CD4-positive, alpha-beta T cell treated with Interleukin-10 for 1 hour (primary cell): Measurements from ENCODE around the gene CCL20.

Experiments used
- DNase-seq: peaks from one replicate; pipeline ENCODE4 v3.0.0-alpha.2; 2020

The CCL20 gene

DNA sequence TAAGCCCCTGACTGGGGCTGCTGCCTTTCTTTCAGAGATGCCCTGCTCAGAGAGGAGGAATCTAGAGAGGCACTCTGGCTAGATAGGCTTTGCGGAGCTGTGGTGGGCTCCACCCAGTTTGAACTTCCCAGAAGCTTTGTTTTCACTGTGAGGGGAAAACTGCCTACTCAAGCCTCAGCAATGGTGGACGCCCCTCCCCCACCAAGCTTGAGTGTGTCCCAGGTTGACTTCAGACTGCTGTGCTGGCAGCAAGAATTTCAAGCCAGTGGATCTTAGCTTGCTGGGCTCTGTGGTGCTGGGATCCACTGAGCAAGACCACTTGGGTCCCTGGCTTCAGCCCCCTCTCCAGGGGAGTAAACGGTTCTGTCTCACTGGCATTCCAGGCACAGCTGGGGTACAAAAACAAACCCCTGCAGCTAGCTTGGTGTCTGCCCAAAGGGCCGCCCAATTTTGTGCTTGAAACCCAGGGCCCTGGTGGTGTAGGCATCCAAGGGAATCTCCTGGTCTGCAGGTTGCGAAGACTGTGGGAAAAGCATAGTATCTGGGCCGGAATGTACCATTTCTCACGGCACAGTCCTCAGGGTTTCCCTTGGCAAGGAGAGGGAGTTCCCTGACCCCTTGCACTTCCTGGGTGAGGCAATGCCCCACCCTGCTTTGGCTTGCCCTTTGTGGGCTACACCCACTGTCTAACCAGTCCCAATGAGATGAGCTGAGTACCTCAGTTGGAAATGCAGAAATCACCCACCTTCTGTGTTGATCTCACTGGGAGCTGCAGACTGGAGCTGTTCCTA, 25.9 kb downstream of the CCL20 start:
- DNase-seq, result peak; percentile 18

DNA sequence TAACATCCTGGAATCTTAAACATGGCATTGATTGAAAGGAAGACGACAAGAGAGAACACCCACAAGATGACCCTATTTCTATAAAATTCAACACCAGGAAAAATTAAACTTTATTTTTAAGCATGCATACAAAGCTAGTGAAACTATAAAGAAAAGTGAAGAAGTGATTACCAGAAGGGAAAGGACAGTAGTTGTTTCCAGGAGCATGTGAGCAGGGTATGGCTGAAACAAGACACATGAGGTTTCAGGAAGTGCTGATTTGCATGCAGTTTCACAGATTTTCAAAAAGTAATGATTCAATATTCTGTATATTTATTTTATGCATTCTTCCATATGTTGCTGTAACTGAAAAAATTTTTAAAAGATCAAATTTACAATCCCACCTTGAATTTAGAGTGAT, 33.2 kb downstream of the CCL20 start:
- no peak for DNase-seq

DNA sequence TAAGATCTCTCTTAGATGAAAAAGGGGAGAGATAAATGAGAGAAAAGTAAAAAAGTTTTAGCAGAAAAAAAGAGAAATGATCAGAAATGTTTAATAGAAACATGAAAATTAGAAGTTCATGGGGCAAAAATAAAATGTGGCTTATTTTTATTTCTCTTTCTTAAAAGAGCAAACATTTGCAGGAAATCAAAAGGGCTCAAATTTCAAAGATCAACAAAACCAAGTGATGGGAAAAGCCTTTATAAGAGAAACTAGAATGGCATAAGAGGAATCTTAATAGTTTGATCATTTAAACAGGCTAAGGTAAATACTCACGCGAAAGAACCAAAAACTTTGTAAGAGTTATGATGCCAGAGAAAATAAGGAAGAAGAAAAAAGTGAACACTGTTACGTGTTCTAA, 34.5 kb downstream of the CCL20 start:
- no peak for DNase-seq

DNA sequence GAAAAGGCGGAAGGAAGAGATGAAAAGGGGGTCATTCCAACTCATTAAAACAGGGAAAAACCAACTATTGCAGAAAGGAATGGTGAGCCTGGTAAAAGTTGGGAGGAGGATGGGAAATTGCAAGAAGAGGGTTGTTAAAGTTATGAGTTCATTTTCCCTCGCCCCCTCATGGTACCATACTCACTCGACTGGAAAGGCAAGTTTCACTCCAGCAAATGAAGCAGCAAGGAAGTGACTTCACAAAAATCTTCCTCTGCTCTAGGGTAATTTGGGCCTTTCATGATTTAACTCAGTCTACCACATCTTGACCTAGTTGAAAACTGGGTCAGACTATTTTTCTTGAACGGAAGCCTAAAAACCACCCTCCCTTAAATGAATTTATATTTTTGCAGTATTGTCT, 34.9 kb downstream of the CCL20 start:
- peak; percentile 64 for DNase-seq

DNA sequence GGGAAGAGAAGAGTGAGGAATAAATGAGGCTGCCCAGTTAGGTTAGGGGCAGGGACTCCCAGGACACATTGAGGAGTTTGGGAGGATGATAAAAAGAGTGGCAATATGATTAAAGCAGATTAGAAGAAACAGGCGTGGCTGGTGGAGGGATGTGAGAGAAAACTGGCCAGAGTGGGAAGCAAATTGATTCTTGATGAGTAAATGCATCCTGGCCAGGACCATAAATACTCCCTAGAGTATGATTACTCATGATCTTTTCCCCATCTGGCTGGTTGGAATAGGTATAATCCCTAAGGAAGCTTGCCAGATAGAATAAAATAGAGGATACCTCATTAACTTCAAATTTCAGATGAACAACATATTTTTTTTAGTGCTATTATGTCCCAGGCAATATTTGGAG, 36.3 kb downstream of the CCL20 start:
- no peak for DNase-seq

DNA sequence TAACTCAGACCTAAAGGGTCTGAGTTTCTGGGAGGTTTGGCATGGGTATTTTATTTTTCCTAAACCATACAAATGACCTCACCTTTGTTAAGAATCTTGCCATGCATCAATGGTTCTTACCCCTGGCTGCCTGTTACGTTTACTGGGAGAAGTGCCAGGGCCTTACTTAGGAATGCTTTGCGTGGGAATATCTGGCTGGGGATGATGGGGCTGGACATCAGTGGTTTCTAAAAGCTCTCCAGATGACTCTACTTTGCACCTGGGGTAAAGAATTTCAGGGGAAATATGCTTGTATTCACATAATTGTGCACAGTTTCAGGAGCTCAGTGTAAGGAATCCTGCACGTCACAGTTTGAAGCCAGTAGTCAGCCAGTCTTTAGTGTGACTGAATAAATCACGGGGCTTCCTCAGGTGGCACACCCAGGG, 39.6 kb downstream of the CCL20 start:
- no peak for DNase-seq

DNA sequence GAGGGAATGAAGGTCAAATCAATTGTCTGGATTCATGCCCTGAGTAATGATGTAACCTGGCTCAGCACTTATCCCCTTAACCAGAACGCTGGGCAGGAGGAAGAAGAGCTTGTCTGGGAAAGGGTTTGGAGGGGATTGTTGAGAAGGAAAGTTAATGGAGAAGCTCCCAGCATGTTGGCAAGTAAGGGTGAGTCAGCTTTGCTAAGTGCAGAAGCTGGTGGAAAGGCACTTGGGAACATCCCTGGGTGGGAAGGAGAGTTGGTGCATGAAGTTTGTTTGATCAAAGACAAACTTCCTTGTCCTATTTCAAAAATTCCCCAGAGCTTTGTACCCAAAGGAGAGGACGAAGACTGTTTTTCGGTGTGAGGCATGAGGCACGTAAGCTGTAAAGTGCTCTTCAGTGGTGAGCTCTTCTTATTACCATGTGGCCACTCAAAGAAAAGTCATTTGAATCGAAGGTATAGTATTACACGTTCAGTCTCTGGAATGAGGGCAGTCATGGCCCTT, 40.2 kb downstream of the CCL20 start:
- DNase-seq, result no peak

DNA sequence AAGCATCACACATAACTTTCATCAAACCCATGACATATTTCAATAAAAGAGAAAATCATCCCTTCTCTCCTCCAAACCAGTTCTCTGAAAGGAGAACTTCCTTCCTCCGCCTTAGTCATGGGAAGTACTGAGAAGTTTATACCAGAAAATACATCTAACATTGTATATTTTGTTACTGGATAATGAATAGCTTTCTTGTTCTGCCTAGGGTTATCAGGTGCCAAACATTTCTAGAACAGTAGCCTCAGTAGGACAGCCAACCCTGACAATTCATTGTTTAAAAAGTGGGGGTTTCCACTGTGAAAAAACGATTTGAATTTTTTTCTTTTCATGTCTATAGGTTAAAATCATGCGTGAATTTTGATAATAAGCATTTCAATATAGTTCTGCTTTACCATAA, 41.8 kb downstream of the CCL20 start:
- DNase-seq, result no peak

DNA sequence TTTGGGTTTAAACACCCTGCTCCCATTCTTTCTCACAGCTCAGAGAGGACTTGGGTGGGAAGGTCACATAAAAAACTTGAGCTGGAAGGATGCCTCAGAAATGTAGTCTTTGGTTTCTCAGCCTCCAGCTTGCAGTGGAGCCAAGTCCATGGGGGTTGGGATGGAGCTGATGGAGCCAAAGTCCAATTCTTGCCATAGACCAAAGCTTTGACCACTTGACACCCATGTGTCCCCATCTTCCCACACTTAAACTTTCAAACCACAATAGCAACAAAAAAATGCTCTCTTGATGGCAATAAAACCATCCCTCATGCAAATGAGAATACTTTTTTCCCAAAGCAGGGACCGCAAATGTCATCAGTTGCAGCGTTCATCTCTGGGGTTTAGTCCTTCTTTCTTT, 43.1 kb downstream of the CCL20 start:
- DNase-seq, result no peak

DNA sequence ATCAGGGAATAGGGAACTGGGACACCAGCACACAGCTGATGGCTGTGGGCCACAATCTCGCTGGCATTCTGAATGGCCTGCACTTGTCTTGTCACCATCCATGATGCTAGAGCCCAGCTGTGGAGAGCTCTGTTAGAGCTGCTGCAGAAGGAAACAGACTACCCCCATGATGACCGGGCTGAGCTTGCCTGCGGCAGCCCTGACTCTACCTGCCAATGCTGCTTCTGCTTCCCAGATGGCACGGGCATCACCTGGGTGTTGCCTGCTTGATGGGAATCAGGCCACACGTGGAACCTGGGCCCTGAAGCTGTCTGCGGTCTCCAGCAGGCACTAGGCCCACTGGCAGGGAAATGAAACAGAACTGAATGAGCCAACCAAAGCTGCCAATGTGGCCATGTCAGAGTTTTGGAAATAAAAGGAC, 46.6 kb downstream of the CCL20 start:
- no peak for DNase-seq

DNA sequence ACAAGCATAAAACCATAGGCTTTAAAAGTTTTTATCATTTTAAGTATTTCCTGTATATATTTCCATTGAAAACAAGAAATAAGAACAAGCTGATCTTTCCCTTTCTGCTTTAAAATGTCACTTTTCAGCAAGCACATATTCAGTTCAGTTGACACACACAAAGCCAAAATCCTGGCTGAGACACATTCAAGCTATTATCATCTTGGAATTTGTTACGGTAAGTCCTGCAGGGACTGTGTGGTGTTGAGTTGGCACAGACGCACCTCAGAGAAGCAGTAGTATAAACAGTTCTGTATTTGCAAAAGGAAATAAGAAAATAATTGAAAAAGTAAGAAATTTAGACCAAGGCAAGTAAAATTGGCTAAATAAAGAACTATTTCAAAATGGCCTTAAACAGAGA, 47.4 kb downstream of the CCL20 start:
- DNase-seq, result no peak

DNA sequence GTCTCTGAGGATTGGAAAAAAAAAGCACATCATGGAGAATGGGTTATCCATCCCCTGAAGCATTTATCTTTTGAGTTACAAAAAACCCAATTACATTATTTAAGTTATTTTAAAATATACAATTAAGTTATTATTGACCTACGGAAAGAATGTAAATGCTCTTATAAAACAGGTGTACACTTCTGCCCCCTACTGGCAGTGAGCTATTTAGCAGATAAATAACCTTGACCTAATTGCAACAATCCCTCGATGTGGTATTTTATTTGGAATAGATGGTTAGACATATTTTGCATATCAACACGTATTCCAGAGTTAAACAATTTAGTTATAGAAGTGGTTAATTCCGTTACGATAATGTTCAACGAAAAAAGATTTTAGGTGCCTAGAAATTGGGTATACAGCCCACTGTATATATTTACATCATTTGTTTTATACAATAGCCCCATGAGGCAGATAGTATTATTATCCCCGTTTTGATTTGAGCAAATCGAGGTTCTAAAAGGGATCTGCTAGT, 48.6 kb downstream of the CCL20 start:
- peak; percentile 60 for DNase-seq

DNA sequence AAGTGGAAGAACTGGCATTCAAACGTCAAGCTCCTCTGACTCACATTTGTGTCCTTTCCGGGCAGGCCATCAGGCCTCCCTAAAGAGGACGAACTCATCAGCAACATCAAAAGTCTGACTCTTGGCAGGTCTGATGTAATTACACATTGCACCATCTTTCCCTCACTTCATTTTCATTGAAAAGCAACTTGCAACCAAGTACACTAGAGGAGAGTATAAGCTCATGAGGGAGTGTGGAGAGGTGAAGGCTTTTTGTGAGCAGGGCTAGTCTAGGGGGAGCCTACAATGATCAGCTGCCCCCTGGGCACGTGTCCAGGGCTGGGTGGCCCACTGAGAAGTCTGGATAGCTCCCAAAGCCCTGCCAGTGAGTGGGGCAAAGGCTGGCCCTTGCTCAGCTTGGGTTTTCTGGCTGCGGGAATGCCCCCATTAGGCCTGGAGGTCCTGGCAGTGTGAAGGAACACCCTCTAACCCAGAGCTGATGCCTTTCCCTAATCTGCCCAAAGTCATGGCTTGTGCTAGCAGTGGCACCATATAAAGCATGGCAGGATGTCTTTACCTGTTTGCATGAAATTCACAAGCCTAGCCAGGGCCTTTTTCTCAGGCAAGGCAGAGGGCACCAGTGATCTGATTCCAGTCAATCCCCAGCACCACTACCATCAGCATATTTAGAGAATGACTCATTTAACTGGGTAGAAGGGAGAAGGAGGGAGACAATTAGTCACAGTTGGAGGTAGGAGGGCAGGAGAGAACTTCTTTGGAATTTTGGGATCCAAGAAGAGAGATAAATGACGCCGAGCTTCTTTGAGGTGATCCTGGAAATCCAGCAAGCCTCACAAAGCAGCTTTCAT, 49.3 kb downstream of the CCL20 start:
- no peak for DNase-seq

DNA sequence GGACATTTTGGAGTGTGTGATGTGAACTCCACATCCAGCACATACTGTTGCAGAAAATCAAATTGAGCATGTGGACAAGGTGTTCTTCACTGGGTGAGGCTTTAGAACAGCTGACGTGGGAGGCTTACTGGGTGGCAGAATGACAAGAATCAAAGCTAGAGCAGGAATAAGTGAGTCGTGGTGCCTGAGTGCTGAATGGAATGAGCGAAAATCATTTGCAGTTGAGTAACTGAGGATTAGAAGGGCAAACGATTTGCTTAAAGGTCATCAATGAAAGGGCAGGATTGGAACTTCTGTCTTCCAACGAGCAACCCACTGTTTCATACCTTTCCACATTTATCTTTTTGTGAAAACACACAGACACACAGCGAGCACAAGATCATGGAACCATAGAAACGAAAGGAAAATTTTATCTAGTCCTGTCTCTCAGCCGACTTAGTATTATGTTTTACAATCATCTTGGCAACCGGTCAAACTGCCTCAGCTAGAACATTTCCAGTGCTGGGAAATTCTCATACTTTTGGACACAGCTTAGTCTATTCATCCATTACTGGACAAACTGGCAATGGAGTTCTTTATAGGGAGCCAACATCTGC, 50.6 kb downstream of the CCL20 start:
- DNase-seq, result no peak

DNA sequence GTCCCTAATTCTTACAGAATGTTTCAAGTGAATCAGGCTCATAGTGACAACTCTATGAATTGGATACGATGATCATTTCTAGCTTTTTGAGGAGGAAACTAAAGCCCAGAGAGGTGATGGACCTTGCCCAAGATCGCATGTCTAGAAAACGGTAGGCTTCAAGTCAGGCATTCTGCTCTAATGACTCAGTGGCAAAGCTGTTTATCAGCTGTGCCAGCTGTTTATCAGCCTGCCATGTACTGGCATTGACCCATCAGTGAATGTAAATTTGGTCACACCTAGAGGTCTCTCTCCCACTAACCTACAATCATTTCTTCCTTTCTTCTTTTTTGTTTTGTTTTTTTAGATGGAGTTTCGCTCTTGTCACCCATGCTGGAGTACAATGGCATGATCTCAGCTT, 51.6 kb downstream of the CCL20 start:
- no peak for DNase-seq
